Left colon (tissue), 2 donors: ENCODE results near the gene EPB41L4B. TPM values are rescaled to one million over a fixed set of nuclear protein-coding genes. Genes with fewer than 3 reads are reported as not detected.
"Not testable (repeated sequence)": the region's sequence is repeated elsewhere in the genome, so short reads cannot be mapped to it uniquely, and the experiment has no call there.

Experiments
- ATAC-seq: fragments of 200-7000 bp; cut with Tn5 transposase; one replicate; pipeline ENCODE4 v1.9.1; 2020; ENCODE audit warnings: mild to moderate bottlenecking, moderate library complexity
- DNase-seq, 2 donors: peaks; one replicate each; pipeline ENCODE4 v3.0.0-alpha.2; 2020
- intact Hi-C, 2 donors: fragments of 100-400 bp; cut with DNase I in 1 of 2; cut with micrococcal nuclease in 1 of 2; formaldehyde crosslinking; loops; one replicate each; pipeline versions ENCODE4 v1.11.2 to v1.14.0; 2022; cut with DNase I, micrococcal nuclease
- total RNA-seq, 2 donors: library from RNA; stranded (reverse); fragmentation: NEBNext Ultra II Directional; extraction: Animal tissue kit (Norgen Biotek cat#: 25700); gene quantifications; one replicate each; pipeline ENCODE4 v1.2.1, GENCODE V29; 2021
- donor health status: DM: no; HTN: no; CAD: no.
- donor health status: DM: yes; HTN: yes; CAD: no.

Gene EPB41L4B
- total RNA-seq, 2 donors from 2014 or later: 147 to 150 TPM

- peak; percentile 83 for ATAC-seq
- intact Hi-C loops: no loop called here
- DNase-seq: peak; percentile 81 to 90
Observed at GRCh38 chr9:109307380-109308240, 13.2 kb downstream of the EPB41L4B start.

GRCh38 chr9:109305801-109306200, 15.1 kb downstream of the EPB41L4B start:
- DNase-seq (no peak), ATAC-seq (no peak)
- intact Hi-C loops: no loop called here

GRCh38 chr9:109304347-109304746, 16.5 kb downstream of the EPB41L4B start:
- ATAC-seq (peak; percentile 48), DNase-seq (no peak)
- intact Hi-C loops: no loop called here

DNA sequence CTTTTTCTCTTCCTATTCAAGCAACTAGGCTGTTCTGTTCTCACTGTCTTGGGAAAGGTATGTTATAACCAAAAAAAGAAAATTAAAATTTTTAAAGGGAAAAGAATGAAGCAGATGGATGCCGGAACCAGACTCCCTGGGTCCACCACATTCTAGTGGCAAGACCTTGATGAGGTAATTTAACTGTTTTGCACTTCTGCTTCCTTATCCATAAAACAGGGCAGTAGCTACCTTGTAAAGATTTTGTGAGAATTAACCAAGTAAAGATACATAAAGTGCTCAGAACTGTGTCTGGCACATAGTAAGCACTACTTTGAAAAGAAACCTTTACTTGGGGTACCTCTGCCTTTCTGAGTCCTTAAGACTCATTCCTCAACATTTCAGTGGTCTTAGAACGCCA, 17.0 kb downstream of the EPB41L4B start:
- no peak for DNase-seq
- intact Hi-C loops: no loop called here
- ATAC-seq: peak; percentile 59

GRCh38 chr9:109302606-109303005, 18.3 kb downstream of the EPB41L4B start:
- ATAC-seq (no peak), DNase-seq (no peak)
- intact Hi-C loops: no loop called here

DNA sequence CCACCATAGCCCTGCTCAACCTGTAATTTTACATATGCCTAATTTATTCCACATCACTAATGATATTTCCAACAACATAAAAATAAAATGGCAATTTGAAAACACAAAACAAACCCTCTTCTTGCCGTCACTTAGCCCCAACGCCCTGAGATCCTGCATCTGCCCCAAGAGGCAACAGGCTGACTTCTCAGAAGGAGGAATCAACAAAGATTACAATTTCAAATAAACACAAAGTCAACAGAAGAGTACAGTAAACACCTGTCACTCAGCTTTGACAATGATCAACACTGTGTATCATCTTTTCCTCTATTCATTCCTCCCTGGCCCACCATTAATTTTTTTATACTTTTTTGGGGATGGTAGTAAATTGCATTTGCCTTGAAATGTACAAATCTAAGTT, 19.8 kb downstream of the EPB41L4B start:
- intact Hi-C loops: no loop called here
- DNase-seq (no peak), ATAC-seq (no peak)

DNA sequence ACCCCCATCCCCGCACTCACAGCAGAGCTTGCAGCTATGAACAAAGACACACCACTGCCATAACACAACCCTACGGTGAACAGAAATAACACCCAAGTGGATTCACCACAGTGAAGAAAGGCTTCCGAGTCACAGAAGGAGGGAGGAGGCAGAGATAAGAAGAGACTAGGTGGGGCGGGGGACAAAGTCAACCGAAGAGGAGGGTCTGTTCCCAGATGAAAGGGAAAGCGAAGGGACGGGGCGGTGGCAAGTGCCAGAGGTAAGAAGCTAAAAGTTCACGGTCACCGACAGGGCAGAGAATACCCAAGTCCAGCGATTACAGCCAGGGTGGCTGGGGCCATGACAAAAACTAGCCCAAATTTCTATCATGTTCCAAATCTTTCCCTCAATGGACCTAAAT, 21.0 kb downstream of the EPB41L4B start:
- DNase-seq (no peak), ATAC-seq (no peak)
- intact Hi-C loops: no loop called here

GRCh38 chr9:109297899-109298298, 23.0 kb downstream of the EPB41L4B start:
- intact Hi-C loops: no loop called here
- ATAC-seq (peak; percentile 83), DNase-seq (no peak)

- ATAC-seq (peak; percentile 23), DNase-seq (no peak)
- intact Hi-C loops: no loop called here
Observed at GRCh38 chr9:109295221-109296130, 25.4 kb downstream of the EPB41L4B start.

DNA sequence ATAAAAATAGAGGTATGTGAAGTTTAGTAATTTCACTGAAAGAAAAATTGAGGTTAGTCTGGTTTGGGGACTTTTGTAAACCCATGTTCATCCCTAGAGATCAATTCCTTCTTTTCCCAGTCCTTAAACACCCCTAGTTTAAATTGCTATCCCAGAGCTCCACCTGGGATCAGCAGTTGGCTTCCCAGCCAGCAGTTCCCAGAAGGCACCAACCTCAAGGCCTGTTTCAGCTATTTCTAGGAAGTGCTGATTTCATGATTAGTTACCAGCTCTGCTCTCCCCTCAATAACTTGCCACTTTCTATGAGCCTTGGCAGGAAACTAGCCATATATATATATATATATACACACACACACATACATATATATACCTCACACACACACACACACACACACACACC, 30.5 kb downstream of the EPB41L4B start:
- ATAC-seq: no peak
- no peak for DNase-seq
- intact Hi-C loops: no loop called here

- ATAC-seq (no peak), DNase-seq (no peak)
- intact Hi-C loops: no loop called here
Observed at GRCh38 chr9:109289931-109290330, 30.9 kb downstream of the EPB41L4B start.

- DNase-seq: peak in 1 of 2 donors; percentile 38
- peak; percentile 77 for ATAC-seq
- intact Hi-C loops: no loop called here
Observed at GRCh38 chr9:109289186-109289585, 31.7 kb downstream of the EPB41L4B start.

GRCh38 chr9:109286981-109287380, 33.9 kb downstream of the EPB41L4B start:
- no peak for ATAC-seq
- DNase-seq: no peak
- intact Hi-C loops: no loop called here

DNA sequence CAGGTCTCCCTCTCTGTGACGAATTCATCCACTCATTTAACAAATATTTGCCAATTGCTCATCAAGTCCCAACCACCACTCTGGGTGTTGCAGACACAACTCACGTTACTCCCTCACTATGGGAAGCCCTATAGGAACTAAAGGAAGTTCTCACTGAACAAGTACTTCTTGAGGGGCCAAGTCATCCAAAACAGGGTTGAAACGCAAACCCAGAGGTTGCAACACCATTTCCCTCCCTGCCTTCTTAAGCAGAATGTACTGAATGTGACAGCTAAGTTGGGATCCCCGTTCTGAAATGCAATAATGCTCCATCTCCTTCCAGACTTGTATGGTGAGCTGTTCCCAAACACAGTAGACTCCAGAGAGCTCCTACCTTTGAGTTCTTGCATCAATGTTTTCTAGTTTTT, 34.3 kb downstream of the EPB41L4B start:
- intact Hi-C loops: no loop called here
- ATAC-seq: no peak
- no peak for DNase-seq

GRCh38 chr9:109283672-109284071, 37.2 kb downstream of the EPB41L4B start:
- DNase-seq, ATAC-seq, intact Hi-C loops: not testable (repeated sequence)

DNA sequence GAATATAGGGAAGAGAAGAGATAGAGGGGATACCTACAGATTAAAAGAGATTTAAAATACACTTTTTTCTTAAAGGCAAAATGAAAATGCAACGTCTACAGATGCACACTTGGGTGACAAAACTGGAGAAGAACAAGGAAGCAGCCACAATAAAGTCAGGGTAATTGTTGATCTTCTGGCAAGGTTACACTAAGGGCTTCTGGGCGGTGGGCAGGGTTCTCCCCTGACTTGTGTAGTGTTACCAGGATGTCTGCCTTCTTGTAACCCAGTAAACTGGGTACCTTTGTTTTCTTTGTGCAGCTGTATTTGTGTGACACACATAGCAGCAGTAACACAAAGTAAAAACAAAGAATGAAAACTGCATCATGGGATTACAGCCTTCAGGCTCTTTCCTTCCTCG, 37.8 kb downstream of the EPB41L4B start:
- intact Hi-C loops: no loop called here
- DNase-seq (no peak), ATAC-seq (peak; percentile 64)

DNA sequence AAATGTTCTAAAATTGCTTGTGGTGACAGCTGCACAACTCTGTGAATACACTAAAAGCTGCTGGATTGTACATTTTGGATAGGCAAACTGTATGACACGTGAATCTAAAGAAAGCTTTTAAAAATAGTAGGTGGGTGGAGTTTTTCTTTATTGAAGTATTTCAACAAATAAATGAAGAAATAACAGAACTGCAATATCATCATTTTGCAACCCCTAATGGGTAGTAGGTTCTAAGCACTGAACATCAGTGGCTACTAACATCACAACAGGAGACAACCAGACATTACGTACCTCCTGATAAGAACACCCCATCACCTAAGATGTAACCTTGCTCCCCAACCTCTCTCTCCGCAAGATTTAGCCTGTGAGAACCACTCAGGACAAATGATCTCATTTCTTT, 38.6 kb downstream of the EPB41L4B start:
- ATAC-seq (no peak), DNase-seq (no peak)
- intact Hi-C loops: no loop called here

- DNase-seq (no peak), ATAC-seq (no peak)
- intact Hi-C loops: no loop called here
Observed at GRCh38 chr9:109281518-109281917, 39.3 kb downstream of the EPB41L4B start.

DNA sequence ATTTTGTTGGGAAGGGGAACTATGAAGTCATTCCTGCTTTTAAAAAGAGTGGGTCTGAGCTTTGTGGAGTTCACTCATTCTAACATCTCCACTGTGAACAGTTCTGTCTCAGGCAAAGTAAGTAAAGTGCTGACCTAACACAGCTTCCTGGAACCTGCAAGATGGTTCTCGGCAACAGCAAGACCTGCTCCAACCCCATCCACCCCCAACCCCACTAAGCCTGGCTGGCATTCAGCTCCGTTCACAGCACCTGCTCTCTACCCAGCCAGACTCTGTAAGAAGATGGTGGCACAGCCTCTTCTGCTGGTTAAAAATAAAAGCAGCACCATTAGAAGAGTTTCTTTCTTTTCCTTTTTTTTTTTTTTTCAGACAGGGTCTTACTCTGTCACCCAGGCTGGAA, 42.0 kb downstream of the EPB41L4B start:
- intact Hi-C loops: no loop called here
- ATAC-seq (no peak), DNase-seq (no peak)

- intact Hi-C loops: no loop called here
- no peak for DNase-seq
- ATAC-seq: no peak
Observed at GRCh38 chr9:109278216-109278615, 42.6 kb downstream of the EPB41L4B start.
